NB4 (cell line): ENCODE results near the gene PI3.

ENCODE experiments used
- CTCF ChIP-seq: IDR thresholded peaks from one replicate; pipeline ENCODE4 v1.5.1; 2012; ENCODE audit warnings: low read depth, low read length
- POLR2A ChIP-seq: IDR thresholded peaks from 2 replicates; pipeline ENCODE4 v1.6.1; 2011; ENCODE audit warnings: mild to moderate bottlenecking; ENCODE audit not compliant: insufficient read length; ENCODE audit errors: extremely low read depth

DNA sequence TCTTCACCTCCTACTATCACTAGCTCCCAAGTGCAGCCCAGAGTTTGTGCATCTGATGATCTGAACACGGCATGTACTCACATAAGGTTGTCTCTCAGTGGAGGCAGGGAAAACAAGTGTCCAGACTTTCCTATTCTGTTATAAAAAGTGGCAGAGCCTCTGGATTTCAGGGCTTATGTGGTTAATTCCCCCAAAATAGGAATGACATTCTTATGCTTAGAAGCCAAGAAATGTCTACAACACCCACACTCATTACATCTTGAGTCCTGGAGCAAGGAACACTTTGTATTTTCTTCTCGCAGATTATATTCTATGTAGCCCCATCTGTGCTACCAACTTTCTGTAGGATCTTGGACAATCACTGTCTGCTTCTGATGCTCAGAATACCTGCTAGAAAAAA, 18.6 kb downstream of the PI3 start:
- no peak for TF ChIP-seq CTCF
- TF ChIP-seq POLR2A, result no peak
